Body of pancreas (tissue), 4 donors: Measurements from ENCODE around the gene ADD1. TPM values are rescaled to one million over a fixed set of nuclear protein-coding genes. Genes with fewer than 3 reads are reported as not detected.

Experiments used
- ATAC-seq: fragments of 150-250 bp; one replicate; pipeline ENCODE4 v1.9.1; 2016
- DNase-seq, 4 donors: peaks; one replicate each; pipeline ENCODE4 v3.0.0-alpha.2; 2019
- H3K27ac ChIP-seq, 4 donors: fragments of 200-600 bp; sonication (generic); 1 replicate in 3 of 4; 2 replicates in 1 of 4; pipeline versions ENCODE4 v1.5.1 to v1.6.1; 2016 to 2019; ENCODE audit warnings: mild to moderate bottlenecking in 1 of 4, mixed read lengths in 1 of 4, moderate library complexity in 1 of 4
- H3K27me3 ChIP-seq, 2 donors: fragments of 200-600 bp; sonication (generic); one replicate each; pipeline ENCODE4 v1.6.0; 2016; ENCODE audit warnings: mild to moderate bottlenecking in 1 of 2
- H3K36me3 ChIP-seq, 2 donors: fragments of 200-600 bp; sonication (generic); replicated peaks in 1 of 2; 2 replicates each; pipeline ENCODE4 v1.5.1; 2016; ENCODE audit warnings: low read depth in 2 of 2; ENCODE audit not compliant: insufficient read depth in 1 of 2
- H3K4me1 ChIP-seq: fragments of 200-600 bp; sonication (generic); one replicate; pipeline ENCODE4 v1.6.0; 2016
- H3K4me3 ChIP-seq, 2 donors: fragments of 200-600 bp; sonication (generic); 1 replicate in 1 of 2; 2 replicates in 1 of 2; pipeline ENCODE4 v1.5.1; 2016 to 2019
- H3K9me3 ChIP-seq, 3 donors: fragments of 200-600 bp; sonication (generic); 1 replicate in 2 of 3; 2 replicates in 1 of 3; pipeline ENCODE4 v1.5.1; 2016
- POLR2A ChIP-seq, 3 donors: fragments of 450-650 bp; IDR thresholded peaks; one replicate each; pipeline ENCODE4 v1.6.1; 2016; ENCODE audit warnings: antibody characterized with exemption in 3 of 3, mild to moderate bottlenecking in 2 of 3
- WGBS, 2 donors: methylation state at CpG; one replicate each; pipeline ENCODE4 v1.1.5; 2017; 5-methylcytosine and 5-hydroxymethylcytosine counted together
- intact Hi-C: fragments of 100-400 bp; cut with DNase I; formaldehyde crosslinking; loops from one replicate; pipeline ENCODE4 v1.15.1; 2023
- total RNA-seq, 2 donors: library from RNA; depleted of rRNA; stranded (reverse); fragments of >200 nt; gene quantifications; one replicate each; pipeline ENCODE4 v1.1.0, GENCODE V29; 2016
- TF ChIP-seq, protein P1 (sequence below), 7 experiments: fragments of 450-650 bp in 4 of 7; fragments of 200-600 bp in 3 of 7; sonication (generic) in 3 of 7; IDR thresholded peaks; one replicate each; pipeline ENCODE4 v1.5.1; 2016 to 2019; ENCODE audit warnings: antibody characterized with exemption in 7 of 7

ADD1 gene
- total RNA-seq, 2 donors from 2014 or later = 84.1 to 266 TPM

GRCh38 chr4:2820216-2820982, 23.2 kb upstream of the ADD1 start:
- DNase-seq (no peak), ATAC-seq (no peak)
- Histone ChIP-seq H3K9me3 (no peaks in the 10 kb centered on the region), H3K27me3 (no peaks in the 10 kb centered on the region), H3K4me1 (peaks cover 22% of the 10 kb centered on the region), H3K36me3 (peaks cover 0 to 18% of the 10 kb centered on the region in 2 donors), H3K4me3 (no peak overlapping the region), H3K27ac (no peak overlapping the region)
- no peak for TF ChIP-seq POLR2A (IDR thresholded peaks at IDR 0.05)
- TF ChIP-seq, protein P1, sequence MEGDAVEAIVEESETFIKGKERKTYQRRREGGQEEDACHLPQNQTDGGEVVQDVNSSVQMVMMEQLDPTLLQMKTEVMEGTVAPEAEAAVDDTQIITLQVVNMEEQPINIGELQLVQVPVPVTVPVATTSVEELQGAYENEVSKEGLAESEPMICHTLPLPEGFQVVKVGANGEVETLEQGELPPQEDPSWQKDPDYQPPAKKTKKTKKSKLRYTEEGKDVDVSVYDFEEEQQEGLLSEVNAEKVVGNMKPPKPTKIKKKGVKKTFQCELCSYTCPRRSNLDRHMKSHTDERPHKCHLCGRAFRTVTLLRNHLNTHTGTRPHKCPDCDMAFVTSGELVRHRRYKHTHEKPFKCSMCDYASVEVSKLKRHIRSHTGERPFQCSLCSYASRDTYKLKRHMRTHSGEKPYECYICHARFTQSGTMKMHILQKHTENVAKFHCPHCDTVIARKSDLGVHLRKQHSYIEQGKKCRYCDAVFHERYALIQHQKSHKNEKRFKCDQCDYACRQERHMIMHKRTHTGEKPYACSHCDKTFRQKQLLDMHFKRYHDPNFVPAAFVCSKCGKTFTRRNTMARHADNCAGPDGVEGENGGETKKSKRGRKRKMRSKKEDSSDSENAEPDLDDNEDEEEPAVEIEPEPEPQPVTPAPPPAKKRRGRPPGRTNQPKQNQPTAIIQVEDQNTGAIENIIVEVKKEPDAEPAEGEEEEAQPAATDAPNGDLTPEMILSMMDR (IDR thresholded peaks at IDR 0.05) = no peak
- WGBS, 2 donors = 86 to 95% methylated on average over 6 to 13 of the region's 13 CpGs
- intact Hi-C loops = no loop called here

GRCh38 chr4:2822461-2823300, 21.0 kb upstream of the ADD1 start:
- 93% methylated on average over 19 to 23 of the region's 23 CpGs for WGBS, 2 donors
- no peaks in the 10 kb centered on the region for H3K9me3 ChIP-seq
- no peak for DNase-seq
- no peaks in the 10 kb centered on the region for H3K27me3 ChIP-seq
- H3K4me1 ChIP-seq = peaks cover 13% of the 10 kb centered on the region
- H3K36me3 ChIP-seq = peaks cover 0 to 23% of the 10 kb centered on the region in 2 donors
- ATAC-seq = no peak
- H3K4me3 ChIP-seq = no peak overlapping the region
- H3K27ac ChIP-seq = no peak overlapping the region
- TF ChIP-seq, protein P1 (IDR thresholded peaks at IDR 0.05) = no peak
- no peak for TF ChIP-seq POLR2A (IDR thresholded peaks at IDR 0.05)
- intact Hi-C loops = no loop called here

- Histone ChIP-seq H3K4me3 (no peak overlapping the region), H3K36me3 (peaks cover 0 to 23% of the 10 kb centered on the region in 2 donors), H3K27ac (no peak overlapping the region), H3K27me3 (no peaks in the 10 kb centered on the region), H3K4me1 (peaks cover 11% of the 10 kb centered on the region), H3K9me3 (no peaks in the 10 kb centered on the region)
- no peak for TF ChIP-seq POLR2A (IDR thresholded peaks at IDR 0.05)
- TF ChIP-seq, protein P1 (IDR thresholded peaks at IDR 0.05) = no peak
- WGBS, 2 donors = 78 to 86% methylated on average over 2 to 4 of the region's 4 CpGs
- intact Hi-C loops = no loop called here
- ATAC-seq (no peak), DNase-seq (no peak)
Measured at GRCh38 chr4:2823301-2823670, 20.4 kb upstream of the ADD1 start.

DNA sequence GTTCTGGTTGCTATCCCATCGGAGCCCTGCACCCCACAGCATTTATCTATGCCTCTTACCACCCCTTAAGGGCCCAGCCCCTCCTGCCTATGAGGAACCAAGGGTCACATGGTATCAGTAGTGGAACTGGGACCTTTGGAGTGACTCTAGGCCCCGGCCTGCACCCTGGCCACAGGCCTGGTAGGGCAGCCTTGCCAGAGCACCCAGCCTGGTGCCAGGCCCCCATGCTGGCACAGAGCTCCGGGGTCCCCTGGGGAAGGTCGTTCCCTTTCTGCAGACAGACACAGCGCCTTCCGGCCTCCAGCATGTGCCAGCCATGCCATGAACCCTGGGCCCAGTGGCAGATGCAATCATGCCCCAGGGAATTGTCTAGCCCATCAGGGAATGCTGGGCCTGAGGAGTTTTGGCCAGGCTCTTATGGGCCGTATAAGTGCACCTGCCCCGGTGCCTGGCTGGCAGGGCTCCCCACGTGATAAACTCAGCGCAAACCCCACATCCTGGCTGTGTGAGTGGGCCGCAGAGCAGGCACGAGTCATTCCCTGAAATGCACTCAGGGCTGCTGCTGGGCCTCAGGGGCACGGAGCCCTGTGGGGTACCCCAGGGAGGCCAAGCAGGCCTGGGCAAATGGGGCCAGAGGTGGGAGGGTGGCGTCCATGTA, 19.8 kb upstream of the ADD1 start:
- Histone ChIP-seq H3K27me3 (no peaks in the 10 kb centered on the region), H3K9me3 (no peaks in the 10 kb centered on the region), H3K27ac (no peak overlapping the region), H3K4me3 (no peak overlapping the region), H3K4me1 (peaks cover 6% of the 10 kb centered on the region), H3K36me3 (peaks cover 0 to 26% of the 10 kb centered on the region in 2 donors)
- no peak for ATAC-seq
- TF ChIP-seq, protein P1 (IDR thresholded peaks at IDR 0.05) = no peak
- TF ChIP-seq POLR2A (IDR thresholded peaks at IDR 0.05) = no peak
- intact Hi-C loops = no loop called here
- no peak for DNase-seq
- 86 to 95% methylated on average over 6 to 14 of the region's 14 CpGs for WGBS, 2 donors
